Suprapubic skin (tissue), 4 donors: ENCODE data around the gene BIVM.

Experiments
- CTCF ChIP-seq, 2 donors: fragments of 200-600 bp in 1 of 2; fragments of 450-650 bp in 1 of 2; sonication (generic) in 1 of 2; IDR thresholded peaks; one replicate each; pipeline ENCODE4 v1.5.1; 2016 to 2019; ENCODE audit warnings: antibody characterized with exemption in 2 of 2, mild to moderate bottlenecking in 1 of 2, moderate library complexity in 1 of 2
- EP300 ChIP-seq: sonication (generic); formaldehyde crosslinking; IDR thresholded peaks from one replicate; pipeline ENCODE4 v1.6.1; 2017; ENCODE audit warnings: antibody characterized with exemption
- POLR2A ChIP-seq, 2 donors: fragments of 450-650 bp; IDR thresholded peaks; one replicate each; pipeline ENCODE4 v1.6.1; 2017; ENCODE audit warnings: antibody characterized with exemption in 2 of 2, mild to moderate bottlenecking in 2 of 2, moderate library complexity in 2 of 2
- POLR2AphosphoS5 ChIP-seq, 3 donors: sonication (generic); formaldehyde crosslinking; IDR thresholded peaks; one replicate each; pipeline ENCODE4 v1.6.1; 2017; ENCODE audit warnings: antibody characterized with exemption in 3 of 3

- TF ChIP-seq CTCF (IDR thresholded peaks at IDR 0.05) (no peak), EP300 (no peak), POLR2AphosphoS5 (IDR thresholded peaks at IDR 0.05) (peak; percentile 58 to 99 (median 94)), POLR2A (IDR thresholded peaks at IDR 0.05) (peak; percentile 35 to 71)
Observed at GRCh38 chr13:102845630-102846260, 46.8 kb downstream of the BIVM start, which contains the start of gene ERCC5.
